ENCODE measurements around the gene CCDC9B. TPM values are rescaled to one million over a fixed set of nuclear protein-coding genes. Genes with fewer than 3 reads are reported as not detected.

CCDC9B gene
- total RNA-seq, 6 donors from 2014 or later: 15.5 to 140 (median 68.1) TPM

- DNase-seq (no peak), ATAC-seq (ENCODE audit: low FRiP score in 2 of 2) (no peak)
- Histone ChIP-seq H3K27me3 (no peaks in the 10 kb centered on the region), H3K9me3 (no peaks in the 10 kb centered on the region), H3K27ac (no peak overlapping the region), H3K36me3 (peaks cover 0 to 10% (median 1%) of the 10 kb centered on the region in 4 donors), H3K4me1 (no peaks in the 10 kb centered on the region), H3K4me3 (no peak overlapping the region)
- TF ChIP-seq POLR2A (IDR thresholded peaks at IDR 0.05) (no peak), CTCF (IDR thresholded peaks at IDR 0.05) (no peak), POLR2AphosphoS5 (IDR thresholded peaks at IDR 0.05) (no peak), EP300 (IDR thresholded peaks at IDR 0.05) (no peak)
- WGBS, 2 donors: 65 to 71% methylated on average over 12 of the region's 12 CpGs
Observed at GRCh38 chr15:40301467-40302179, 39.1 kb downstream of the CCDC9B start.

- no peaks in the 10 kb centered on the region for H3K27me3 ChIP-seq
- DNase-seq (no peak), ATAC-seq (ENCODE audit: low FRiP score in 2 of 2) (no peak)
- H3K4me1 ChIP-seq: no peaks in the 10 kb centered on the region
- H3K4me3 ChIP-seq: no peak overlapping the region
- WGBS, 2 donors: 97% methylated on average over 2 of the region's 2 CpGs; no CpG with 5 or more reads in 1 of the 2 donors
- no peak overlapping the region for H3K27ac ChIP-seq
- H3K36me3 ChIP-seq: peaks cover 0 to 10% (median 1%) of the 10 kb centered on the region in 4 donors
- no peaks in the 10 kb centered on the region for H3K9me3 ChIP-seq
- TF ChIP-seq POLR2A (IDR thresholded peaks at IDR 0.05) (no peak), EP300 (IDR thresholded peaks at IDR 0.05) (no peak), CTCF (IDR thresholded peaks at IDR 0.05) (no peak), POLR2AphosphoS5 (IDR thresholded peaks at IDR 0.05) (no peak)
Observed at GRCh38 chr15:40300771-40301170, 40.0 kb downstream of the CCDC9B start.

- WGBS, 2 donors: 97 to 98% methylated on average over 2 of the region's 2 CpGs
Observed at GRCh38 chr15:40300367-40300766, 40.4 kb downstream of the CCDC9B start.

GRCh38 chr15:40298216-40298935 is 42.4 kb downstream of the CCDC9B start:
- no peaks in the 10 kb centered on the region for H3K27me3 ChIP-seq
- ATAC-seq (ENCODE audit: low FRiP score in 2 of 2) (no peak), DNase-seq (no peak)
- 96 to 97% methylated on average over 6 to 17 of the region's 17 CpGs for WGBS, 2 donors
- TF ChIP-seq CTCF (IDR thresholded peaks at IDR 0.05) (no peak), EP300 (IDR thresholded peaks at IDR 0.05) (no peak), POLR2A (IDR thresholded peaks at IDR 0.05) (no peak), POLR2AphosphoS5 (IDR thresholded peaks at IDR 0.05) (no peak)
- H3K27ac ChIP-seq: no peak overlapping the region
- no peak overlapping the region for H3K4me3 ChIP-seq
- H3K4me1 ChIP-seq: no peaks in the 10 kb centered on the region
- peaks cover 0 to 12% (median 3%) of the 10 kb centered on the region in 4 donors for H3K36me3 ChIP-seq
- no peaks in the 10 kb centered on the region for H3K9me3 ChIP-seq

More at GRCh38 chr15:40300367-40300766, 40.4 kb downstream of the CCDC9B start:
- Histone ChIP-seq H3K27ac (no peak overlapping the region), H3K4me3 (no peak overlapping the region), H3K9me3 (no peaks in the 10 kb centered on the region), H3K36me3 (peaks cover 0 to 10% (median 1%) of the 10 kb centered on the region in 4 donors), H3K27me3 (no peaks in the 10 kb centered on the region), H3K4me1 (no peaks in the 10 kb centered on the region)
- ATAC-seq (ENCODE audit: low FRiP score in 2 of 2) (no peak), DNase-seq (no peak)
- TF ChIP-seq POLR2AphosphoS5 (IDR thresholded peaks at IDR 0.05): no peak
- no peak for TF ChIP-seq EP300 (IDR thresholded peaks at IDR 0.05)
- no peak for TF ChIP-seq POLR2A (IDR thresholded peaks at IDR 0.05)
- no peak for TF ChIP-seq CTCF (IDR thresholded peaks at IDR 0.05)

All from upper lobe of left lung (tissue), 6 donors.